ENCODE results near the gene FANCL.

FANCL gene

DNA sequence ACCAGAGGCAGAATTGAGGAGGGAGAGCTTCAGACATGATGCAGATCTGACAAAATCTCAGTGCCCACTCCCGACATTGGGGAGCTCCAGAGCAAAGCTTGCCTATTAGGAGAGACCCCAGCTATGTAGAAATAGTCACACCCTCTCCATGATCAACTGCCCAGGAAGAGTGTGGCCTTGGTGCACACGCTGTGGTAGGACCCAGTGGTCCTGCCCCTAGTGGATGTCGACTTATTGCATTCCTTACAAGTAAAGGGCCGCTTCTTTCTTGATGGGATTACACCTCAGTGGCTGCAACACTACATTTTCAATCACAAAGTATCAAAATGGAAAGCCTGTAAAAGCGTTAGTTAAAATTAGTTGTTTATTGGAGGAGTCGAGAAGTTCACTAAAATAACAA lies 130.4 kb downstream of the FANCL start:
- H3K9me2 ChIP-seq (ENCODE audit: low read depth, low read length), result no peaks in the 10 kb centered on the region
- no peak overlapping the region for H3K27ac ChIP-seq (ENCODE audit: low read depth, low read length, poor library complexity, severe bottlenecking)
- H3K9ac ChIP-seq (ENCODE audit: low read length), result no peak overlapping the region
- no peaks in the 10 kb centered on the region for H3K36me3 ChIP-seq (ENCODE audit: insufficient read depth, low read length)
- no peak overlapping the region for H3K4me3 ChIP-seq (ENCODE audit: low read depth, low read length, poor library complexity, severe bottlenecking)
- H3K4me1 ChIP-seq (ENCODE audit: insufficient read depth, low read length, severe bottlenecking), result no peaks in the 10 kb centered on the region
- no peaks in the 10 kb centered on the region for H3K79me2 ChIP-seq (ENCODE audit: insufficient read depth, low read length)
- no peak overlapping the region for H2AFZ ChIP-seq (ENCODE audit: low read length)
- H3K27me3 ChIP-seq (ENCODE audit: insufficient read depth, low read length), result no peaks in the 10 kb centered on the region
- H4K20me1 ChIP-seq (ENCODE audit: insufficient read depth, low read length), result no peaks in the 10 kb centered on the region
- no peaks in the 10 kb centered on the region for H3F3A ChIP-seq (ENCODE audit: insufficient read depth, low read length)
- no peaks in the 10 kb centered on the region for H3K9me3 ChIP-seq (ENCODE audit: low read length)
- H3K4me2 ChIP-seq (ENCODE audit: low read length), result no peak overlapping the region
- TF ChIP-seq EZH2 (IDR thresholded peaks at IDR 0.05; ENCODE audit: borderline replicate concordance, low read length), result no peak
- TF ChIP-seq, protein P1, sequence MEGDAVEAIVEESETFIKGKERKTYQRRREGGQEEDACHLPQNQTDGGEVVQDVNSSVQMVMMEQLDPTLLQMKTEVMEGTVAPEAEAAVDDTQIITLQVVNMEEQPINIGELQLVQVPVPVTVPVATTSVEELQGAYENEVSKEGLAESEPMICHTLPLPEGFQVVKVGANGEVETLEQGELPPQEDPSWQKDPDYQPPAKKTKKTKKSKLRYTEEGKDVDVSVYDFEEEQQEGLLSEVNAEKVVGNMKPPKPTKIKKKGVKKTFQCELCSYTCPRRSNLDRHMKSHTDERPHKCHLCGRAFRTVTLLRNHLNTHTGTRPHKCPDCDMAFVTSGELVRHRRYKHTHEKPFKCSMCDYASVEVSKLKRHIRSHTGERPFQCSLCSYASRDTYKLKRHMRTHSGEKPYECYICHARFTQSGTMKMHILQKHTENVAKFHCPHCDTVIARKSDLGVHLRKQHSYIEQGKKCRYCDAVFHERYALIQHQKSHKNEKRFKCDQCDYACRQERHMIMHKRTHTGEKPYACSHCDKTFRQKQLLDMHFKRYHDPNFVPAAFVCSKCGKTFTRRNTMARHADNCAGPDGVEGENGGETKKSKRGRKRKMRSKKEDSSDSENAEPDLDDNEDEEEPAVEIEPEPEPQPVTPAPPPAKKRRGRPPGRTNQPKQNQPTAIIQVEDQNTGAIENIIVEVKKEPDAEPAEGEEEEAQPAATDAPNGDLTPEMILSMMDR (IDR thresholded peaks at IDR 0.05; ENCODE audit: low read length), result peak; percentile 20; the same call in 1 of the 2 replicates

DNA sequence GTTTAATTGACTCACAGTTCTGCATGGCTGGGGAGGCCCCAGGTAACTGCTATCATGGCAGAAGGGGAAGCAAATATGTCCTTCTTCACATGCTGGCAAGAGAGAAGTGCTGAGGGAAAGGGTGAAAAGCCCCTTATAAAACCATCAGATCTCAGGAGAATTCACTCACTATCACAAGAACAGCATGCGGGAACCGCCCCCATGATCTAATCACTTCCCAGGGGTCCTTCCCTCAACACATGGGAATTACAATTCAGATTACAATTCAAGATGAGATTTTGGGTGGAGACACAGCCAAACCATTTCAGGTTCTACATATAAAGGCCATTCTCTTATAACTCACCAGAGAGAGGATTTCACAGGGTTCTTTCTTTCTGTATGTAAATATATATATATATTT lies 131.6 kb downstream of the FANCL start:
- Histone ChIP-seq H3K9me3 (ENCODE audit: low read length) (no peaks in the 10 kb centered on the region), H3K27me3 (ENCODE audit: insufficient read depth, low read length) (no peaks in the 10 kb centered on the region), H3K9ac (ENCODE audit: low read length) (no peak overlapping the region), H3K27ac (ENCODE audit: low read depth, low read length, poor library complexity, severe bottlenecking) (no peak overlapping the region), H2AFZ (ENCODE audit: low read length) (no peak overlapping the region), H3K79me2 (ENCODE audit: insufficient read depth, low read length) (no peaks in the 10 kb centered on the region), H3K36me3 (ENCODE audit: insufficient read depth, low read length) (no peaks in the 10 kb centered on the region), H3K4me3 (ENCODE audit: low read depth, low read length, poor library complexity, severe bottlenecking) (no peak overlapping the region), H3K4me2 (ENCODE audit: low read length) (no peak overlapping the region), H3F3A (ENCODE audit: insufficient read depth, low read length) (no peaks in the 10 kb centered on the region), H3K9me2 (ENCODE audit: low read depth, low read length) (no peaks in the 10 kb centered on the region), H4K20me1 (ENCODE audit: insufficient read depth, low read length) (no peaks in the 10 kb centered on the region), H3K4me1 (ENCODE audit: insufficient read depth, low read length, severe bottlenecking) (no peaks in the 10 kb centered on the region)
- TF ChIP-seq, protein P1 (IDR thresholded peaks at IDR 0.05; ENCODE audit: low read length), result no peak
- TF ChIP-seq EZH2 (IDR thresholded peaks at IDR 0.05; ENCODE audit: borderline replicate concordance, low read length), result no peak
